Measurements from ENCODE around the gene PRSS12.

PRSS12 gene

GRCh38 chr4:118356731-118357130 lies 3.9 kb upstream of the PRSS12 start:
- DNase-seq = no peak

- no peak for DNase-seq
These were observed 3.3 kb upstream of the PRSS12 start for GRCh38 chr4:118356111-118356510.

GRCh38 chr4:118354913-118355312 lies 2.1 kb upstream of the PRSS12 start:
- no peak for DNase-seq

- DNase-seq = no peak
These were observed 779 bp upstream of the PRSS12 start for GRCh38 chr4:118353534-118354030.

- no peak for DNase-seq
These were observed 664 bp downstream of the PRSS12 start for GRCh38 chr4:118351851-118352827.

- DNase-seq = no peak
These were observed 1.8 kb downstream of the PRSS12 start for GRCh38 chr4:118350961-118351360.

- DNase-seq = no peak
These were observed 3.9 kb downstream of the PRSS12 start for GRCh38 chr4:118348886-118349285.

GRCh38 chr4:118346495-118346894 lies 6.3 kb downstream of the PRSS12 start:
- DNase-seq = no peak

- no peak for DNase-seq
These were observed 7.0 kb downstream of the PRSS12 start for GRCh38 chr4:118345813-118346212.

GRCh38 chr4:118344801-118345200 lies 8.0 kb downstream of the PRSS12 start:
- no peak for DNase-seq

- no peak for DNase-seq
These were observed 9.3 kb downstream of the PRSS12 start for GRCh38 chr4:118343501-118343900.

- DNase-seq = no peak
These were observed 12.7 kb downstream of the PRSS12 start for GRCh38 chr4:118340109-118340508.

- DNase-seq = no peak
These were observed 13.6 kb downstream of the PRSS12 start for GRCh38 chr4:118338981-118339765.

GRCh38 chr4:118338518-118338917 lies 14.3 kb downstream of the PRSS12 start:
- DNase-seq = no peak

- DNase-seq = no peak
These were observed 14.8 kb downstream of the PRSS12 start for GRCh38 chr4:118337954-118338353.

- no peak for DNase-seq
These were observed 17.0 kb downstream of the PRSS12 start for GRCh38 chr4:118335774-118336173.

- no peak for DNase-seq
These were observed 17.5 kb downstream of the PRSS12 start for GRCh38 chr4:118335324-118335723.

GRCh38 chr4:118331352-118331751 lies 21.5 kb downstream of the PRSS12 start:
- no peak for DNase-seq

- DNase-seq = no peak
These were observed 23.0 kb downstream of the PRSS12 start for GRCh38 chr4:118329849-118330248.

GRCh38 chr4:118327554-118328241 lies 25.1 kb downstream of the PRSS12 start:
- DNase-seq = no peak

GRCh38 chr4:118326585-118326984 lies 26.2 kb downstream of the PRSS12 start:
- DNase-seq = no peak

GRCh38 chr4:118325431-118325830 lies 27.4 kb downstream of the PRSS12 start:
- no peak for DNase-seq

Measured in stimulated activated CD4-positive, alpha-beta T cell treated with anti-CD3 and anti-CD28 coated beads, Interleukin-12 subunit alpha, Interleukin-12 subunit beta, amount 100 ng/mL, for 4 hours (primary cell).